SHP77 (cell line): ENCODE measurements around the gene INPP5A.

ENCODE experiments used
- DNase-seq, 2 experiments: peaks; one replicate each; lab custom pipeline; 2025; lab: John Stamatoyannopoulos, UW

INPP5A gene

GRCh38 chr10:132804287-132804686 is 266.7 kb downstream of the INPP5A start:
- no peak for DNase-seq

DNA sequence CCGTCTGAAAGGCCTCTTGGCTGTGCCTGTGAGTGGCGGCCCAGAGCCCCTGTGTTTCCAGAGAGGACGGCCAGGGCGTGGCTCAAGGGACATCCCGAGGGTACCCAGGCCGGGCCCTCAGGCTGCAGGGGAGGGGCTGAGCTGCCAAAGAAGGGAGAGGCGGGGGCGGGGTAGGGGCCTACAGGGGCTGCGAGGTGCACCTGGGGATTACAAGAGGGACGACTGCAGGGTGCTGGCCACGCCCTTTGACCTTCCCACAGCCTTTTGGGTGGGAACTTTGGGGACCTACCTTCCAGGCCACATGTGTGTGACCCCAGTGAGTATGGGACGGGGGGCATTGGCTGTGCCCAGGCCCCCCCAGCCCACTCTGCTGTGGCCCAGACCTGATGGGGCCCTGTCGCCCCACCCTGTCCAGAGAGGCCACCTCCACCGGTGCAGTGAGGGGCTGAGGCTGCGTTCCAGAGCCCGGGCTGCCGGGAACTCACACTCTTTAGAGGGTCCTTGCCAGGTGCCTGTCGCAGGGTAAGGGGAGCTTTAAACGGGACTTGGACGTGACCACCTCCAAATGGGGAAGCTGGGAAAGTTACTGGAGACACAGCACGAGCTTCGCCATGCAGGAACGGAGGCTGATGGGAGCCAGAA is 267.3 kb downstream of the INPP5A start:
- DNase-seq, result no peak

GRCh38 chr10:132805599-132805998 is 268.0 kb downstream of the INPP5A start:
- no peak for DNase-seq

DNA sequence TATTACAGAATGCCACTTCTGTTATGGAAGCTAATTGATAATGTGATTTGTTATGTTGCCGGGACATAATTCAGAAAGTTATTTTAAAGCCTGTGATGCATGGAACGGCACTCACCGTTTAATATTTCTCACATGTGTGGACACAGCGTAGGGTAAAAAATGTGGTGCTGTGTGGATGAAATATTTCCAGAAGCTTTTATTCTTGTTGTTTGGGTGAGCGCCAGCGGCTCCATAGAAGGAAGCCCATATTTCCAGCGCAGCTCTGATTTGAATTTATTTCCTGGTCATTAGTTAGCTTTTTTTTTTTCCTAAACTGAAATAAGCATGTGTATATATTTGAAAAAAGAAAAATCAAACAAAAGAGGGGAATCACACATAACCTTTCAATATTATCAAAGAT is 268.5 kb downstream of the INPP5A start:
- DNase-seq, result no peak

GRCh38 chr10:132806561-132807003 is 269.0 kb downstream of the INPP5A start:
- no peak for DNase-seq

DNA sequence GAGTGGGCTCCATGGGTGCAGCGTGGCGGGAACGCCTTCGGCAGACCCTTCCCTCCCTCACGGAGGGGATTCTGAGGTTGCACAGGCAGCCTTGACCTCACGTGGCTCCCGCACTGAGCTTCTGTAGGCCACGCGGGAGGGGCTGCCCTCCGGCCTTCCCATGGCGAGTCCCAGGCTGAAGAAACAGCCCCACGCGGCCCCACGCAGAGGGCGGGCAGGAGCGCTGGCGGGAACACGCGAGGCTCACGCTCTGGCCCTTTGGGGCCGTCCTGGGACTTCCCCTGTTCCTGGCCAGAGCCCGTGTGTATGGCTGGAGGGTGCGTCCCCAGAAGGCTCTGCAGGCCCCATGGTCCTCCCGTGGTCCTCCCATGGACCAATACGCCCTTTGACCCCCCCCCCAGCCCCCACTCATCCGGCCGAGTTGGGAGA is 270.0 kb downstream of the INPP5A start:
- no peak for DNase-seq

DNA sequence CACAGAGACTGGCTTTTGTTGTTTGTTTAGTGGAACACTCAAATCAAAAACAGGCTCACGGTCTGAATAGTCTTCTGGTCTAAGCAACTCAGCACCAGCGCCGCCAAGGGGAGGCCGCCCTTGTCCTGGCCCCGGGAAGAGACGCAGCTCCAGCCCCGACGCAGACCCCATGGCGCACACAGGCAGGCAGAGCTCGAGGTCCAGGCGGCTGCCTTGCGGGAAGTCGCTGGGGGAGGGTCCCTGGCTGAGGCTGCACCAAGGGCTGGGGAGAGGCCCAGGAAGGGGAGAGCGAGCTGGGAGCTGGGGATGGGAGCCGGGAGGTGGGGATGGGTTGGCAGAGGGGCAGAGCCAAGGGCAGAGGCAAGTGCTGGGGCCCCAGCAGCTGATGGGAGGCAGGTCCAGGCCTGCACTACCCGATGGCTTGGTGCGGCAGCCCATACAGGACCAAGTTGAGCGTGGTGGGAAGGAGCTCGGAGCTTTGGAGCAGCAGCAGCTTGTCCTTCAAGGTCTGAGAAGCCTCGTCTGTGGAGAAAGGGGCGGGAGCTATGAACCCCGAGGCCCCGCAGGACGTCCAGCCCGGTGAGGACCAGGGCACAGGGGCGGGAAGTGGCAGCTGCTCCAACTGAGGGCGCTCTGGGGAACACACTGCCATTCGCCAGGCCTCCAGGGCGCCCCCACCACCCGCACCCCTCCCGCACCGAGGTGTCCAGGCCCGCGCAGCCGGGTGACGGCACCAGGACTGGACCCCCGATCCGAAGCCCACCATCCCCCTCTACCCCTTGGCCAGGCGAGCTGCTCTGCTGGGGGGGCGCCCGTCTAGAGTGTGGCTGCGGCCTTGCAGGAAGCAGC is 271.0 kb downstream of the INPP5A start:
- DNase-seq, result no peak

GRCh38 chr10:132809232-132810140 is 271.9 kb downstream of the INPP5A start:
- DNase-seq, result no peak

DNA sequence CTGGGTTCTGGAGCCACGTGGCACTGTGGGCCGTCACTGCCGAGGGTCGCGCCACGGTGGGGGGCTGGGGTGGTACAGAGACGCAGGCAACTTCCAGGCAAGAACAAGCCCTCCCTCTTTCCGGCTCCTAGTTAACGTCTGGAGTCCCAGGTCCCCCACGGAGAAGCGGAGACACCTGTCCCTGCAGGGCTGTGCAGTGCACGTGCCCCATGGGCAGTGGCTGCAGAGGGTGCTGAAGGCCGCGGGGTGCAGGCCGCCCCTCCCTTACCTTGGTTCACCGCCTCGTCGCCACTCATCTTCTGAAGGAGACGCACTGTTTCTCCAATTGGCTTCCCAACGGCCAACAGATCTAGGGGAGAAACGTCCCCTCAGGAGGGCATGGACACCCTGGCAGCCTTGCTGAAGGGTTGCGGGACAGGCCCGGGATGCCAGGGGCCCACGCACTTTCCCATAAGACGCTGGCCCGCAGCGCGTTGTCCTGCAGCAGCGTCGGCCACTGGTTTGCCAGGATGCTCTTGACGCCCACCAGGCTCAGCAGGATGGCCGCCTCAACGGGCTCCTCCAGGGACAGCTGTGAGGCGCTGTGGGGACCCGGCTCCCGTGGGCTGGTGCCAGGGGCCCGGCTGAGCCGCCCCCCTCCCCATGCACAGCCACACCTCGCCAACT is 272.7 kb downstream of the INPP5A start:
- no peak for DNase-seq

- no peak for DNase-seq
Observed at GRCh38 chr10:132810807-132811700, 273.5 kb downstream of the INPP5A start.

GRCh38 chr10:132811891-132812481 is 274.4 kb downstream of the INPP5A start:
- DNase-seq, result no peak

DNA sequence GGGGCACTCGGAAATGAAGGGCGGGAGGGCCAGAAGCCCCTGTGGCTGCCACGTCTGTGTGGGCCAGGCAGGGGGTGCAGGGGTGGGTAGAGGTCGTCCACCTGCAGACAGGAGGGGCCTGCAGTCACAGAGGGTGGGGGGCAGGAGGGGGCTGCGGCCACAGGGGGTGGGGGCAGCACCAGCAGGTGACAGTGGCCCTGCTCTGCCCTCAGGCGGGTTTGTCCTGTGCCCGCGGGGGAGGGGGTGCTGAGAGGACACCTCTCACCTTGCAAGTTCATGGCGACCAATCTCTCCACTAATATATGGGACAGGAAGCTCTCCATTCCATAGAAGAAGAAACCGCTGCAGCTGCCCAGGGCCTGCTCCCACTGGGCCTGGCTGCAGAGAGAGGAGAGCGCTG is 274.9 kb downstream of the INPP5A start:
- no peak for DNase-seq

- no peak for DNase-seq
Observed at GRCh38 chr10:132813001-132813401, 275.4 kb downstream of the INPP5A start.

DNA sequence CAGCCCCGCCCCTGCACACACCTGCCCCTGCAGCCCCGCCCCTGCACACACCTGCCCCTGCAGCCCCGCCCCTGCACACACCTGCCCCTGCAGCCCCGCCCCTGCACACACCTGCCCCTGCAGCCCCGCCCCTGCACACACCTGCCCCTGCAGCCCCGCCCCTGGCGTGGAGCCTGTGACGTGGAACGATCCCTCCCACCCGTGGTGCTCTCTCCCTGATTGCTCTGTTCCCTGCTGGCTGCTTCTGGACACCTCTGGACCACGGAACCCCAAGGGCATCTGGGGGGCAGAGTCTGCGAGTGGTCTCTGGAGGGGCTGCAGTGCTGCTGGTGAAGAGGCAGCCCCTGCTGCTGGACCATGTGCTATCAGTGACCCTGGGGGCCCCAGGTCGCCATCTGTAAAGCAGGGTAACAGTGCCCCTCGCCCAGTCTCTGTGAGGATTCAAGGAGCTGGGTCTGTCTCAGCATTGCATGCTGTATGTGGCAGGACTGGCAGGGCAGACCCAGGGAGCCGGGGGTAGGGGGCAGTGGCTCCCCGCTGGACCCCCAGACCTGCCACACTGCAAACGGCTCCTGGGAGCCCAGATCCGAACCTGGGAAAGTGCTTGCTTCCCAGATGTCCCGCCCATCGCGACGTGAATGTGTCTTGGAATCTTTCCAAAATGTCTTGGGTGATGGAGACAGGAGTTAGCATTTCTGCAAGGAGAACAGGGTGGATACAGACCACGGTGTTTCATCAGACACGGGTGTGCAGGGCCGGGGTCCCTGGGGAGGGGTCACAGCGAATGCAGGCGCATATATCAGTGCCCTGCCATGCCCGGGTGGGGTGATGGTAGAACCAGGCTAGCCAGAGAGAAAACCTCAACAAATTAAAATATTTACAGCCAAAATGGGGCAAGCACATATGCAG is 276.2 kb downstream of the INPP5A start:
- no peak for DNase-seq

GRCh38 chr10:132814469-132814856 is 276.9 kb downstream of the INPP5A start:
- DNase-seq, result no peak

GRCh38 chr10:132815168-132815857 is 277.7 kb downstream of the INPP5A start:
- no peak for DNase-seq

- DNase-seq, result no peak
Observed at GRCh38 chr10:132816718-132817117, 279.1 kb downstream of the INPP5A start.

DNA sequence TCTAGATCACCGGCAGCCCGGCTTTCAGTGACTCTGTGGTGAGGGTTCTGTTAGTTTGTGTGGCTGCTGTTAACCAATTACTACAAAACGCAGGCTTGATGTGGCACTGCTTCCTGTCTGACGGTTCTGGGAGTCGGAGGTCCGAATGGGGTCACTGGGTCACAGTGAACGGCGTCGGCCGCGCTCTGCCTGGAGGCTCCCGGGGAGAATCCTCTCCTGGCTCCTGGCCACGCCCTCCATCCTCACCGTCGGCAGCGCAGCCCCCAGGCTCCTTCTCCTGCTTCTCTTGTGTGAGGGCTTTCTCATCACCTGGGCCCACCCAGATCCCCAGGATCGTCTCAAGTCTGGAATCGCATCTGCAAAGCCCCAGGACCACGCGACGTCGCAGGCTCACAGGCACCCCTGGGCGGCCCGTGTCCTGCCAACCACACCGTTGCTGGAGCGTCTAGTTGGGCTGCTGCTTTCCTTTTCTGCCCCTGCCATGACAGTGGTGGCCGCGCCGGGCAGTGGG is 280.2 kb downstream of the INPP5A start:
- no peak for DNase-seq
